NCI-H82 (cell line): ENCODE measurements around the gene TANGO6.

Experiments used
- DNase-seq: peaks from one replicate; lab custom pipeline; 2025; lab: John Stamatoyannopoulos, UW

TANGO6 gene

GRCh38 chr16:68866933-68867332, 23.6 kb downstream of the TANGO6 start:
- peak; percentile 3 for DNase-seq

DNA sequence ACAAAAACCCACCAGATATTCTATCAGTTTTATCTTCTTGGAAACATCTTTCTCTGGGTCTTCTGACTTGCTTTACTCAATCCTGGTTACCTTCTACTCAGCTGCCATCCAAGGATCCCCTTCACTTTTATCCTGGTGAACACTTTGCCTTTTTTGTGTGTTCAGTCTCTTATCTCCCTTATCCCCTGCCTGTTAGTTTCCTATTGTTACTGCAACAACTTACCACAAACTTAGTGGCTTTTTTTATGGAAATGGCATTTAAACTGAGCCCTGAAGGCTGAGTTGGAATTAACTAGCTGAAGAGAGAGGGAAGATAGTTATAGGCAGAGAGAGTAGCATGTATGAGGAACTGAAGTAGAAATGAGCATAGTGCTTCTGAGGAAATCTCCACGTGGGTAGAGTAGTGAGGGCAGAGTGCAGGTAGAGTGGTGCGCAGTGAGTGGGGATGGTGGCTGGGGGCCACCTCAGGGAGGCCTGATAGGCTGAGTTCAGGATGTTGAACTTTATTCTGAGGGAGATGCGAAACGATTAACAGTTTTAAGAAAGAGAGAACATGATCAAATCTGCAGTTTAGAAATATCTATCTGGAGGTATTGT, 26.3 kb downstream of the TANGO6 start:
- DNase-seq: no peak

GRCh38 chr16:68873635-68874471, 30.5 kb downstream of the TANGO6 start:
- DNase-seq: no peak

- no peak for DNase-seq
Observed at GRCh38 chr16:68875871-68876270, 32.5 kb downstream of the TANGO6 start.

DNA sequence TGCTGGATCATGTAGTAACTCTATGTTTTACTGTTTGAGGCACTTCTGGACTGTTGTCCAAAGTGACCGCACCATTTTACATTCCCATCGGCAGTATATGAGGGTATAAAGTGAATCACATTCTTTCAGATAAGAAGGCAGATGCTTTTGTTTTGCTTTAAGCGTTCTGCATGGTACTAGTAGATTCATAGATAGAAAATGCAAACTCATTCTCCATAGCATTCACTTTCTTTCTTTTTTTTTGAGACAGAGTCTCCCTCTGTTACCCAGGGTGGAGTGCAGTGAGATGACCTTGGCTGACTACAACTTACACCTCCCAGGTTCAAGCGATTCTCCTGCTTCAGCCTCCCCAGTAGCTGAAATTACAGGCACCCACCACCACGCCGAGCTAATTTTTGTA, 40.4 kb downstream of the TANGO6 start:
- DNase-seq: no peak

DNA sequence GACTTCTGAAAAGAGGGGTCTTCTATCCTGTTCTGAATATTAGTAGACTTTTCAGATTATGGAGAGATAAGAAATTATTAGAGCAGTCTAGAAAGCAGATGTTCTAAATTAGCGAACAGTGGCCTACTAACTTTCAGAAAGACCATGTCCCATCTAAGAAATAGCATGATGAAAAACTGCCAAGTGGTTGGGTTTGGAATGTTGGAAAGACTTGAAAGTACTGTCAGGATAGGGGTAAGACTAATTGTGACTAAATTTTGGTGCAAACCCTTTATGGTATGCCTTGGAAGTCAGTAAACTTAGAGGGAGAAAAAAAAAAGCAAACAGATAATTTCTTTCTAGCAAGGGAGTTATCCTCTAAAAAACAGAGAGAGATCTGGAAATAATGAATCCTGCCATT, 41.1 kb downstream of the TANGO6 start:
- no peak for DNase-seq

- DNase-seq: no peak
Observed at GRCh38 chr16:68884861-68885720, 41.8 kb downstream of the TANGO6 start.

- no peak for DNase-seq
Observed at GRCh38 chr16:68887107-68887506, 43.8 kb downstream of the TANGO6 start.

- DNase-seq: no peak
Observed at GRCh38 chr16:68889508-68890150, 46.3 kb downstream of the TANGO6 start.

DNA sequence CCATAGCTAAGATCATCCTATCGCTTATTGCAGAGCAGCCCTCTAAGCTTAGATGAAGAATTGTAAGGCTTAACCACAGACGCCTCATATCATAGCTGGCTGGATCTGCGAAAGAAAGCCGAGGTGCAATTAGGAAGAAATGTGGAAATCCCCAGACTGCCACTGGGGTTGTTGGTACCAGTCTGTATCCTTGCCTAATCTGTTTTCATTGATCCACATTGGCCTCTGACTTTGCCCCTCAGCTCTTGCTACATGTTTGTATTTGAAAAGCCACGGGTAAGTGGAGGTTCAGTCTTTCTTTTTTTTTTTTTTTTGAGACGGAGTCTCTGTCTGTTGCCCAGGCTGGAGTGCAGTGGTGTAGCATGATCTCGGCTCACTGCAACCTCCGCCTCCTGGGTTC, 48.9 kb downstream of the TANGO6 start:
- DNase-seq: no peak

- DNase-seq: no peak
Observed at GRCh38 chr16:68892898-68893297, 49.6 kb downstream of the TANGO6 start.

- DNase-seq: peak; percentile 87
Observed at GRCh38 chr16:68893710-68894705, 50.7 kb downstream of the TANGO6 start.

DNA sequence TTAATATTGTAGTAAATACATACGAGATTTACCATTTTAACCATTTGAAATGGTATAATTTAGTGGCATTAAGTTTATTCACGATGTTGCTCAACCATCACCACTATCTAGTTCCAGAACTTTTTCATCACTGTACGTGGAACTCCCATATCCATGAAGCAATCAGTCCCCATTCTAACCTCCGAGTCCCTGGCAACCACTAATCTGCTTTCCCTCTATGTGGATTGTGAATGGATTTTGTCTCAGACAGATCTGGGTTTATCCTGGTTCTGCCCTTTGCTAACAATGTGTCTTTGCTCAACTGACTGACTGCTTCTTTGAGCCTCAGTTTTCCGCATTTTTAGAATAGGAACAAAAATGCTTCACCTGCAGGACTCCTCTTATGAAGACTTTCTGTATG, 51.4 kb downstream of the TANGO6 start:
- DNase-seq: peak; percentile 89

DNA sequence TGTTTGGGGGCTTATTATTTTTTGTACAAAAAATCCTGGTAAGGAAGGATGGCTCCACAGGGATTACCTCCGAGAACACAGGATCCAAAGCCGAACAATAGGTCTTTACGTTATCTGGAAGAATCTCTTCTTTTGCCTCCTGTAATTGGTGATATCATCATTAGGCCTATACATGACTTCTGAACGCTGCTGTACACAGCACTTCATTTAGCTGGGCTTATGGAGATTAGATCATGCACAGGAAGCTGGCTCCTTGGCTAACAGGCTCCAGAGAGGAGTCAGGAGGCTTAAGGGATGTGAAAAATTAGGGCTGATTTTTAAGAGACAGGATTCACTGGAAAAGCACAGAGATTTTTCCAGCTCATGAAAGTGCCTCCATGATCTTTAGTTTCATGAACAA, 54.7 kb downstream of the TANGO6 start:
- DNase-seq: peak; percentile 78

- DNase-seq: no peak
Observed at GRCh38 chr16:68900009-68900408, 56.7 kb downstream of the TANGO6 start.

DNA sequence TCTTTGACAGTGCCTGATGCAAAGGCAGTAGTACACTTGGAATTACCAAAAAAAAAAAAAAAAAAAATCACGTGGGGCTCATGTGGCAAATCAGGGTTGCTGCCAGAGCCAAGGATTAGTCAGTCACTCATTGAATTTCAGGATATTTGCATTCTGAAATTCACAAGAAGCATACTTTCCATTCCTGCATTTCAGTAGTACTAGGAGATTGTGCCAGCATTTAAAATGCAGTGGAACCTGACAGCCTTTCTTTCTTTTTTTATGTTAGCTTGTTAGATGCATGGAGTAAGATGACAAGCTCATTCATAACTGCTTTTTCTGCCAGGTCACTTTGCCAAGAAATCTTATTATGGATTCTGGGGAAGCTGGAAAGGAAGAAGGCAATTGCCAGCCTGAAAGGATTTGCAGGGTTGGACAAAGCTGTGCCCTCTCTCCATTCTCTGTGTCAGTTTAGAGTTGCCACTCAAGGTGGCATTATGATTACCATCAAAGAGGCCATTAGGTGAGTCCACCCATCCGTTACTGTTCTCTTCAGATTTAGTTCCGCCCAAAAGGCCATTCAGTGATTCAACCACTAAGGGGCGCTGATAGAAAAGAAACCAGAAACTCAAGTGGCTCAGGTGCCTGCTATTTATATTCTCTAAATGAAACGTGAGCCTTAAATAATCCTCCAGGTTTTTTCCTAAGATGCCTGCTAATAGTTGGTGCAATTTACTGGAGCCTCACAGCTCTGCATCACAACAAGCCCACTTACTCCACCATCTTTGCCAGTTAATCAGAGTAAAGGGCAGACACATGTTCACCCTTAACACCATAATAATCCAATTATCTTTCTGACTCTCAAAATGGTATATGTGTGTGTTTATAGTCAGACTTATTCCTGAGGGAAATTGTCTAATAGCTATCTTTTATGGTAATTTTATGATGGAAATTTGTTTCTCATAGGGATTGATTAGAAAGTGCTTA, 59.0 kb downstream of the TANGO6 start:
- peak; percentile 78 for DNase-seq

DNA sequence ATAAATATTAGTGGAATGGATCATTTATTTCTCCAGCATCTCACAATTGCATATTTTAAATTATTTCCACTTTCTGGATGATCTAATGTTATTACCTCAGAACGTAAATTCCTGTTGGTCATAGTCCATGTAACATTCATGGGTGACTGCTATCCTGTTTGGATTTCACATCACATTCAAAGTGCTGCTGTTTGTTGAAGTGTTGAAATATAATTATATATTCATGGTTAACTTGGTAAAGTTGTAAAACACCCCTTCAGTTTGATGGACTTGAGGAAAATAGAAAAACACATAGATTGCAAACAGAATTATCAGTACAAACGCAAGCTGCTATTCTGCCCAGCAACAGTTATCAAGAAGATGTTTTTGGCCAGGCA, 59.6 kb downstream of the TANGO6 start:
- DNase-seq: no peak

- no peak for DNase-seq
Observed at GRCh38 chr16:68907297-68907696, 64.0 kb downstream of the TANGO6 start.

GRCh38 chr16:68907781-68908181, 64.5 kb downstream of the TANGO6 start:
- DNase-seq: no peak
